HepG2 (cell line): ENCODE results near the gene PFKM. TPM values are rescaled to one million over a fixed set of nuclear protein-coding genes. Genes with fewer than 3 reads are reported as not detected.
A peak's percentile ranks its signal among the peaks of the same experiment; 100 is the strongest.

Experiments
- CREBL2 ChIP-seq: sonication (generic); formaldehyde crosslinking; IDR thresholded peaks from 2 replicates; pipeline ENCODE4 v1.8.1; 2023; ENCODE audit warnings: missing genetic modification reagents, mild to moderate bottlenecking, borderline replicate concordance
- HCFC1 ChIP-seq: fragments of 150-350 bp; IDR thresholded peaks from 2 replicates; pipeline ENCODE4 v1.6.1; 2014; ENCODE audit warnings: low read depth, low read length
- MXI1 ChIP-seq: IDR thresholded peaks from 3 replicates; pipeline ENCODE4 v1.6.1; 2012; ENCODE audit warnings: low read depth, low read length, inconsistent platforms, borderline replicate concordance
- NAIF1 ChIP-seq: sonication (generic); formaldehyde crosslinking; IDR thresholded peaks from 2 replicates; pipeline ENCODE4 v1.5.0; 2020; ENCODE audit warnings: mild to moderate bottlenecking, missing genetic modification reagents, borderline replicate concordance
- NFIC ChIP-seq: IDR thresholded peaks from 2 replicates; pipeline ENCODE4 v1.6.1; 2012; ENCODE audit warnings: mild to moderate bottlenecking, low read length, inconsistent platforms
- PHF8 ChIP-seq: sonication (generic); formaldehyde crosslinking; IDR thresholded peaks from 2 replicates; pipeline ENCODE4 v1.5.0; 2020; ENCODE audit warnings: missing genetic modification reagents
- SMYD3 ChIP-seq: sonication (generic); formaldehyde crosslinking; IDR thresholded peaks from 2 replicates; pipeline ENCODE4 v1.8.1; 2023; ENCODE audit warnings: mild to moderate bottlenecking, missing genetic modification reagents
- SRSF4 ChIP-seq: fragments of 200-400 bp; formaldehyde crosslinking; IDR thresholded peaks from one replicate; pipeline ENCODE4 v1.6.1; 2018; ENCODE audit warnings: mild to moderate bottlenecking, low read depth, low read length, moderate library complexity; ENCODE audit not compliant: poor library complexity, severe bottlenecking
- TEAD2 ChIP-seq: sonication (generic); formaldehyde crosslinking; IDR thresholded peaks from 2 replicates; pipeline ENCODE4 v1.9.0; 2021; ENCODE audit warnings: missing genetic modification reagents
- TIGD3 ChIP-seq: sonication (generic); formaldehyde crosslinking; IDR thresholded peaks from 2 replicates; pipeline ENCODE4 v1.5.1; 2020; ENCODE audit warnings: mild to moderate bottlenecking, missing genetic modification reagents, borderline replicate concordance
- ZEB1 ChIP-seq: IDR thresholded peaks from 2 replicates; pipeline ENCODE4 v1.6.1; 2012; ENCODE audit warnings: mild to moderate bottlenecking, low read depth, inconsistent platforms; ENCODE audit not compliant: insufficient replicate concordance
- ZGPAT ChIP-seq: IDR thresholded peaks from 2 replicates; pipeline ENCODE4 v1.6.1; 2016; ENCODE audit warnings: mild to moderate bottlenecking
- ZNF12 ChIP-seq: sonication (generic); formaldehyde crosslinking; IDR thresholded peaks from 2 replicates; pipeline ENCODE4 v1.5.0; 2020; ENCODE audit warnings: missing genetic modification reagents
- ZNF441 ChIP-seq: sonication (generic); formaldehyde crosslinking; IDR thresholded peaks from 2 replicates; pipeline ENCODE4 v1.7.0; 2021; ENCODE audit warnings: missing genetic modification reagents, borderline replicate concordance
- ZNF510 ChIP-seq: sonication (generic); formaldehyde crosslinking; IDR thresholded peaks from 2 replicates; pipeline ENCODE4 v1.4.0; 2020; ENCODE audit warnings: low read depth, mild to moderate bottlenecking, missing genetic modification reagents
- ZNF512B ChIP-seq: sonication (generic); formaldehyde crosslinking; IDR thresholded peaks from 2 replicates; pipeline ENCODE4 v1.5.1; 2020; ENCODE audit warnings: missing genetic modification reagents, mild to moderate bottlenecking, borderline replicate concordance
- ZNF569 ChIP-seq: sonication (generic); formaldehyde crosslinking; IDR thresholded peaks from 2 replicates; pipeline ENCODE4 v1.5.0; 2020; ENCODE audit warnings: mild to moderate bottlenecking, missing genetic modification reagents, moderate library complexity, borderline replicate concordance
- polyA plus RNA-seq, 8 experiments: library from polyadenylated mRNA; depleted of rRNA in 3 of 8; stranded (reverse) in 7 of 8; unstranded in 1 of 8; fragments of >200 nt; fragmentation: Illumina TruSeq in 4 of 8; extraction: Trizol in 4 of 8; gene quantifications; 2 replicates each; pipeline versions ENCODE4 v1.2.1 to v1.2.3, GENCODE V29; 2011 to 2016; ENCODE audit warnings: low read depth in 4 of 8, missing spikeins in 1 of 8, mixed read lengths in 1 of 8; ENCODE audit not compliant: insufficient read depth in 1 of 8
- total RNA-seq, 5 experiments: library from RNA; depleted of rRNA; stranded (reverse); fragments of >200 nt; fragmentation: Illumina TruSeq; extraction: Trizol; gene quantifications; 2 replicates each; pipeline ENCODE4 v1.2.3, GENCODE V29; 2016; ENCODE audit warnings: low read depth in 1 of 5
- TF ChIP-seq, protein P1 (sequence below): sonication (generic); formaldehyde crosslinking; IDR thresholded peaks from 2 replicates; pipeline ENCODE4 v1.8.1; 2022; ENCODE audit warnings: low read depth, mild to moderate bottlenecking, missing genetic modification reagents
- TF ChIP-seq, protein P2 (sequence below): sonication (generic); formaldehyde crosslinking; IDR thresholded peaks from 2 replicates; pipeline ENCODE4 v1.5.0; 2020; ENCODE audit warnings: missing genetic modification reagents

Gene PFKM
- total and polyA plus RNA-seq, 2 of the 13 experiments (the other 11 are each of a cell fraction or from before 2014, with no cell fraction given) = 1.9 to 2.4 TPM

DNA sequence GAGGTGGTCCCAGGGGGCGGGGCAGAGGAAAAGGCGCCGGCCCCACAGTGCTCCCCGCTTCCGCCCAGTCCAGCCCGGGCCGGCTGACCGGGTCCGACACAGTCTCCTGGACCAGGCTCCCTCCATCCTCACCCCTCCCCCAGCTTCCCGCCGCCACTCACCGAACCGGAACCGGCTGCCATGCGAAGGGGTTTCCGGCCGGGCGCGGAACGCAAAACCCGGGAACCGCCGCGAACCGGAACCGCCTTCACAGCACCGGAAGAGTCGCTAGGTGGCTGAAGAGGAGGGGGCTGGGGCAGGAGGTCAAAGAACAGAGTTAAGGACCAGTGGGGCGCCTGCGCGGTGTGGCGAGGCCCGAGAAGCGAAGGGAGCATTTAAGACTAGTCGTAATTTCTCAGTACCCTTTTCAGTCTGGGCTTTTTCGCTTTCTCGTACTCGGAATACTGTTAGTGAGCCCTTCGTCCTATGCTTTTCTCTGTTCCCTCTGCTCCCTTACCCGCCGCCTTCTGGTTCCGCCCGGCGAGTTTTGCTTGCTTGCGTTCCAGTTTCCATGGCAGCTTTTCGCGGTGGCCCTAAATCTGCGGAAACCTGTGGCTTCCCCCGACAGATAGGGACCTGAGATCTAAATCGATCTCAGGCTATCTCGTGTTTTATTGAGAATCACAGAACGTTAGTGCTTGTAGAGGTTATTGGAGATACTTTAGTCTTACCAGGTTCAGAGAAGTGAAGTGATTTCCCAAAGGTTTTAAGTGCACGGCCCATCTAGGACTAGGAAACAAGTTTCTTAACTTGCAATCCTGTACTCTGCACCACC lies 13.1 kb upstream of the PFKM start, which contains the start of gene SENP1 (continued):
- TF ChIP-seq ZNF512B (CRISPR knock-in tag) = no peak
- TF ChIP-seq ZEB1 = peak; percentile 25
- TF ChIP-seq ZNF12 (CRISPR knock-in tag) = no peak
- no peak for TF ChIP-seq ZNF569 (CRISPR knock-in tag)
- TF ChIP-seq ZNF510 (CRISPR knock-in tag) = peak; percentile 68; the same call in 1 of the 2 replicates
- no peak for TF ChIP-seq TIGD3 (CRISPR knock-in tag)
- TF ChIP-seq SRSF4 = no peak
- TF ChIP-seq HCFC1 = peak; percentile 45; the same call in 1 of the 2 replicates
- no peak for TF ChIP-seq TEAD2 (CRISPR knock-in tag)
- no peak for TF ChIP-seq ZNF441 (CRISPR knock-in tag)
- no peak for TF ChIP-seq CREBL2 (CRISPR knock-in tag)
- no peak for TF ChIP-seq NAIF1 (CRISPR knock-in tag)
- TF ChIP-seq, protein P1, sequence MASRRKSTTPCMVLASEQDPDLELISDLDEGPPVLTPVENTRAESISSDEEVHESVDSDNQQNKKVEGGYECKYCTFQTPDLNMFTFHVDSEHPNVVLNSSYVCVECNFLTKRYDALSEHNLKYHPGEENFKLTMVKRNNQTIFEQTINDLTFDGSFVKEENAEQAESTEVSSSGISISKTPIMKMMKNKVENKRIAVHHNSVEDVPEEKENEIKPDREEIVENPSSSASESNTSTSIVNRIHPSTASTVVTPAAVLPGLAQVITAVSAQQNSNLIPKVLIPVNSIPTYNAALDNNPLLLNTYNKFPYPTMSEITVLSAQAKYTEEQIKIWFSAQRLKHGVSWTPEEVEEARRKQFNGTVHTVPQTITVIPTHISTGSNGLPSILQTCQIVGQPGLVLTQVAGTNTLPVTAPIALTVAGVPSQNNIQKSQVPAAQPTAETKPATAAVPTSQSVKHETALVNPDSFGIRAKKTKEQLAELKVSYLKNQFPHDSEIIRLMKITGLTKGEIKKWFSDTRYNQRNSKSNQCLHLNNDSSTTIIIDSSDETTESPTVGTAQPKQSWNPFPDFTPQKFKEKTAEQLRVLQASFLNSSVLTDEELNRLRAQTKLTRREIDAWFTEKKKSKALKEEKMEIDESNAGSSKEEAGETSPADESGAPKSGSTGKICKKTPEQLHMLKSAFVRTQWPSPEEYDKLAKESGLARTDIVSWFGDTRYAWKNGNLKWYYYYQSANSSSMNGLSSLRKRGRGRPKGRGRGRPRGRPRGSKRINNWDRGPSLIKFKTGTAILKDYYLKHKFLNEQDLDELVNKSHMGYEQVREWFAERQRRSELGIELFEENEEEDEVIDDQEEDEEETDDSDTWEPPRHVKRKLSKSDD (CRISPR knock-in tag) = no peak
- no peak; the same call in 2 of the 3 replicates for TF ChIP-seq MXI1
- peak; percentile 43; the same call in 1 of the 2 replicates for TF ChIP-seq NFIC
- 0 out of 2 replicates have a peak, but pooled peaks have one; percentile 37 for TF ChIP-seq SMYD3 (CRISPR knock-in tag)
- peak; percentile 92 for TF ChIP-seq PHF8 (CRISPR knock-in tag)
- peak; percentile 72; the same call in 1 of the 2 replicates for TF ChIP-seq ZGPAT
- TF ChIP-seq, protein P2, sequence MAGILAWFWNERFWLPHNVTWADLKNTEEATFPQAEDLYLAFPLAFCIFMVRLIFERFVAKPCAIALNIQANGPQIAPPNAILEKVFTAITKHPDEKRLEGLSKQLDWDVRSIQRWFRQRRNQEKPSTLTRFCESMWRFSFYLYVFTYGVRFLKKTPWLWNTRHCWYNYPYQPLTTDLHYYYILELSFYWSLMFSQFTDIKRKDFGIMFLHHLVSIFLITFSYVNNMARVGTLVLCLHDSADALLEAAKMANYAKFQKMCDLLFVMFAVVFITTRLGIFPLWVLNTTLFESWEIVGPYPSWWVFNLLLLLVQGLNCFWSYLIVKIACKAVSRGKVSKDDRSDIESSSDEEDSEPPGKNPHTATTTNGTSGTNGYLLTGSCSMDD = no peak
